H7 (cell line): ENCODE data around the gene RHOH. TPM values are rescaled to one million over a fixed set of nuclear protein-coding genes. Genes with fewer than 3 reads are reported as not detected.
A peak's percentile ranks its signal among the peaks of the same experiment; 100 is the strongest.

Source experiments
- DNase-seq: peaks from one replicate; pipeline ENCODE4 v3.0.0; 2012
- H3K27me3 ChIP-seq: 2 replicates; pipeline ENCODE4 v1.6.0; 2011; ENCODE audit warnings: mild to moderate bottlenecking, low read length; ENCODE audit not compliant: control insufficient read depth, insufficient read depth
- H3K36me3 ChIP-seq: replicated peaks from 2 replicates; pipeline ENCODE4 v1.5.1; 2011; ENCODE audit warnings: low read length; ENCODE audit not compliant: control insufficient read depth, insufficient read depth
- H3K4me3 ChIP-seq: 2 replicates; pipeline ENCODE4 v1.5.1; 2011; ENCODE audit warnings: low read depth, mild to moderate bottlenecking, control low read depth, low read length, moderate library complexity; ENCODE audit not compliant: insufficient read depth
- total RNA-seq: library from RNA; depleted of rRNA; stranded (reverse); fragments of >200 nt; shearing (Covaris generic); gene quantifications from 2 replicates; pipeline ENCODE4 v1.2.3, GENCODE V29; 2014

RHOH gene
- total RNA-seq, 1 experiment from 2014 or later = 2.1 TPM

GRCh38 chr4:40231316-40231863 is 34.6 kb downstream of the RHOH start:
- Histone ChIP-seq H3K4me3 (no peak overlapping the region), H3K27me3 (no peaks in the 10 kb centered on the region), H3K36me3 (no peaks in the 10 kb centered on the region)
- no peak for DNase-seq

DNA sequence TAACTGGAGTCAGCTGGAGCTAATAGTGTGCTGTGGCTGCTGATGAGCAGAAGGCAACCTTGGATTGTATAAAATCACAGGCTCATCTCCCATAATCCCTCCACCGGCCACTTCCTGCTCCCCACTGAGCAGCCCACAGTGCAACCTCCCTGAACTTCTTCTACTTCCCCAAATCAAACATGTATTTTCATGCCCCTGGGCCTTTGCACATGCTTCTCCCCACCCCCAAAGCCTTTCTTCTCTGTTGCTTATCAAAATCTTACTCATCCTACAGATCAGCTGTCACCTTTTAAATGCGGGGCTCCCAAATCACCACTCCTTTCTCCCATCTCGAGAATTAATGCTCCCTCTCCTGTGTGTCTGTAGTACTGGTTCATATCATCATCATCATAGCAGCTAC is 35.8 kb downstream of the RHOH start:
- no peak overlapping the region for H3K4me3 ChIP-seq
- H3K27me3 ChIP-seq = no peaks in the 10 kb centered on the region
- no peak for DNase-seq
- H3K36me3 ChIP-seq = no peaks in the 10 kb centered on the region

GRCh38 chr4:40233227-40233626 is 36.4 kb downstream of the RHOH start:
- H3K4me3 ChIP-seq = no peak overlapping the region
- H3K27me3 ChIP-seq = no peaks in the 10 kb centered on the region
- H3K36me3 ChIP-seq = no peaks in the 10 kb centered on the region
- DNase-seq = no peak

- H3K36me3 ChIP-seq = no peaks in the 10 kb centered on the region
- no peak for DNase-seq
- H3K4me3 ChIP-seq = no peak overlapping the region
These were observed 37.7 kb downstream of the RHOH start for GRCh38 chr4:40234519-40235039.

DNA sequence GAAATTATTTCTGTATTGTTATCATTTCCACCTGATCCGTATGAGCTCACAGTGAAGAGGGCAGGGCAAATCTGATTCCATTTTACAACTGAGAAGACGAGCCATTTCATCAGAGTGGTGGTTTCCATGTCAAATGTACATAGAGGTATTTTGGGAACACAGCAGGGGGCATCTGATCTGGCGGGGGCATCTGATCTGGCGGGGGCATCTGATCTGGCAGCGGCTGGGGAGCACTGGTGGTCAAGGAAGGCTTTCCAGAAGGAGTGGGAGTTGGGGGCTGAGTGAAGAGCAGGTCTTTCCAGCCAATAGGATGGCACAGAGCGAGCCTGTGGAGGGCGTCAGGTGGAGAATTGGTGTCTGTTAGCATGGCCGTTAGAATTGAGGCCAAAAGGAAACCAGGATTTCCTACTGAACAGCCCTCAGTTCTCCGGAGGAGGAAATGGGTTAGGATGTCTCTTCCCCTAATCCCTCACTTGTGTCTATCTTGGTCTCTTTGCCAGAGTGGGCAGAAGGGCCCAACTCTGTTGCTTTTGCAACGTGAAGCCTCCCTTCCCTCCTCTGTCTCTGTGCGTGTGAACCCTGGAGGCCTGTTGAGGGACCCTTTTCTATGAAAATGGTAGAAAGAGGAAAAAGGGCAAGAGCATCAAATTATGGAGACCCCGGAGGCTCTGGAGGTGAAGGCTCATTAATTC is 41.3 kb downstream of the RHOH start:
- no peaks in the 10 kb centered on the region for H3K36me3 ChIP-seq
- no peaks in the 10 kb centered on the region for H3K27me3 ChIP-seq
- H3K4me3 ChIP-seq = no peak overlapping the region
- no peak for DNase-seq

More at GRCh38 chr4:40234519-40235039, 37.7 kb downstream of the RHOH start:
- no peaks in the 10 kb centered on the region for H3K27me3 ChIP-seq

GRCh38 chr4:40238700-40239548 is 42.1 kb downstream of the RHOH start:
- DNase-seq = peak; percentile 55
- Histone ChIP-seq H3K36me3 (peaks cover 3% of the 10 kb centered on the region; the same call in 1 of the 2 replicates), H3K27me3 (no peaks in the 10 kb centered on the region), H3K4me3 (no peak overlapping the region)

GRCh38 chr4:40240040-40240653 is 43.3 kb downstream of the RHOH start:
- Histone ChIP-seq H3K36me3 (peaks cover 3% of the 10 kb centered on the region; the same call in 1 of the 2 replicates), H3K4me3 (no peak overlapping the region), H3K27me3 (no peaks in the 10 kb centered on the region)
- DNase-seq = no peak

GRCh38 chr4:40241026-40241425 is 44.2 kb downstream of the RHOH start:
- peaks cover 3% of the 10 kb centered on the region; the same call in 1 of the 2 replicates for H3K36me3 ChIP-seq
- H3K4me3 ChIP-seq = no peak overlapping the region
- no peak for DNase-seq
- H3K27me3 ChIP-seq = no peaks in the 10 kb centered on the region

DNA sequence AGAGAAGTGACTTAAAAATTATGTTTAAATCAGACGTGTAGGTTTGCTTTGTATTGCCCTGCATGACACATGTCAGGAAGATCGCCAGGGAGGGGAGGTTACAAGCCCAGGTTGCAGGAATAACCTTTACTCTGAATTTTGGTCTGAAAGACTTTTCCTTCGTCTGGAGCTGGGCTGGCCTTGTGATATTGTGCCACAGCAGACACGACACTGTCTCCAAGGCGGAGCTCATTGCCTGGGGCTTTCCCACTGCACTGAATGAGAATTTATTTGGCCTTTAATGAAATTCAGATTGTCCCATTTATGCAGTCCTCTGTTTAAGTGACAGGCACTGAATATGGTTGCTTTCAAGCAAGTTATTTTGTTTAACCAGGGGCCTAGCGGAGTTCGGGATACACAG is 45.1 kb downstream of the RHOH start:
- Histone ChIP-seq H3K36me3 (peaks cover 3% of the 10 kb centered on the region; the same call in 1 of the 2 replicates), H3K4me3 (no peak overlapping the region), H3K27me3 (no peaks in the 10 kb centered on the region)
- DNase-seq = no peak

- H3K36me3 ChIP-seq = peaks cover 3% of the 10 kb centered on the region; the same call in 1 of the 2 replicates
- DNase-seq = no peak
- no peak overlapping the region for H3K4me3 ChIP-seq
- H3K27me3 ChIP-seq = no peaks in the 10 kb centered on the region
These were observed 46.6 kb downstream of the RHOH start for GRCh38 chr4:40243386-40243948.

DNA sequence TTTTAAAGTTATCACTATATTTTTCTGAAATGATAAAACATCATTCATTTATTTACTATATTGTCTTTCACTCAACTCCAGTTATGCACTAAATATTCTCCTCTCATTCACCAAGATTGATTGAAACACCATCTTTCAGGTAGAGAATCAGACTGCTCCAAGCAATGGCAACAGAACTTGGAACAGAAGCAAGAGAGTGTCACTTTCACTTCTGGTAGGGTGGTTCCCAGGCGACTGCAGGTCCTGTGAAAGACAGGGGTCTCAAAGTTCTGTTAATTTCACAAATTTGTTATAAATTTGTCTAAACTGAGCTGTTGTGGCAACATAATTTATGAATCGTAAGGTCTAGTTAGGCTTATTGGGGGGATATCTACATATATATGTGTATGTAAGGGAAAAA is 47.8 kb downstream of the RHOH start:
- no peak for DNase-seq
- H3K4me3 ChIP-seq = no peak overlapping the region
- H3K36me3 ChIP-seq = peaks cover 3% of the 10 kb centered on the region; the same call in 1 of the 2 replicates
- H3K27me3 ChIP-seq = no peaks in the 10 kb centered on the region

- H3K4me3 ChIP-seq = no peak overlapping the region
- peaks cover 3% of the 10 kb centered on the region; the same call in 1 of the 2 replicates for H3K36me3 ChIP-seq
- no peak for DNase-seq
- no peaks in the 10 kb centered on the region for H3K27me3 ChIP-seq
These were observed 48.7 kb downstream of the RHOH start for GRCh38 chr4:40245550-40245949.

DNA sequence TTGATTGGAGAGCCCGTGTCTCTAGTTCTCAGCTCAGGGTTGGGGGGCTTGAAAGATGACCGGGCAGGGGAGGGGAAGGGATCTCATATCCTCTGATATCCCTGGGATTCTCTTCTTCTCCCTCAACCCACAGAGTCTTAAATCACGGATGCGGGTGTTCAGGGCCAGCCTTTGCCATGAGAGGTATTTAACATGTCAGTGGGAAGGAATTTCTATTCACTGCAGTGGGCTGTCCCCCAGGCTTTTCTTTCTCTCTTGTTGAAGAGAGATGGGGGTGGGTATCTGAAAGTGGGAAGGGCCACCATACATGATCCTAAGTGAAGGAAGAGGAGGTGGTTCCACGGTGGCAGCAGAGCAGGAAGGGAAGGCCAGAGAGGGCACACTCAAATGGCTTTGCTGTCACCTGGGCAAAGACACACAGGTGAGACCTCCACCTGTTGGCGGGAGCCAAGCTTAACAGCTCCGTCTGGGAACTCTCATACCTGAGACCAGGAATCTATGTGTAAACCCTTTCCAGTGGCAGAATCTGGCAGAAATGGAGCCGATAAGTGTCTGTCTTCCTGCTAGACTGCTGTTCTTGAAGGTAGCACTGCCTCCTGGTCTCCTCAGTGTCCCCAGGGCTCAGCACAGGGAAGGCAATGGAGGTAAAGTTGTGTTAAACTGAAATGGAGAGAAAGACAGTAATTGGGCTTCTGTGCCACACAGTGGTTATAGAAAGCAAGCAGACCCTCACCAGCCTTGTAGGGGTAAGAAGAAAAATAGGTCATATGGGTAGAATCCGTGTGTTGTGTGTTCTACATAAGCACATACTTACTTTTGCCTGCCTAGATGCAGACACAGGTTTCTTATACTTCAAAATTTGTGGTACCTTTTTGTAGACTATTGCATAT is 49.4 kb downstream of the RHOH start:
- H3K36me3 ChIP-seq = peaks cover 3% of the 10 kb centered on the region; the same call in 1 of the 2 replicates
- H3K4me3 ChIP-seq = no peak overlapping the region
- peak; percentile 30 for DNase-seq
- no peaks in the 10 kb centered on the region for H3K27me3 ChIP-seq
